Measurements from ENCODE around the gene DCP2.

GRCh38 chr5:113047234-113047633 lies 70.6 kb downstream of the DCP2 start:
- TF ChIP-seq CTCF (tag by site-specific recombination; IDR thresholded peaks at IDR 0.05) (no peak), TSHZ1 (tag by site-specific recombination; IDR thresholded peaks at IDR 0.05; ENCODE audit: borderline replicate concordance) (no peak), SETDB1 (IDR thresholded peaks at IDR 0.05; ENCODE audit: insufficient read length, low read length) (no peak), ZNF404 (tag by site-specific recombination; IDR thresholded peaks at IDR 0.05) (no peak), ELK4 (IDR thresholded peaks at IDR 0.05; ENCODE audit: borderline replicate concordance, low read depth, low read length) (no peak), ZNF138 (tag by site-specific recombination; IDR thresholded peaks at IDR 0.05; ENCODE audit: borderline replicate concordance) (no peak), ZNF792 (tag by site-specific recombination; IDR thresholded peaks at IDR 0.05) (no peak), YY1 (tag by site-specific recombination; IDR thresholded peaks at IDR 0.05) (no peak), ZNF580 (tag by site-specific recombination; IDR thresholded peaks at IDR 0.05) (no peak), KLF1 (tag by site-specific recombination; IDR thresholded peaks at IDR 0.05) (no peak), ZNF558 (tag by site-specific recombination; IDR thresholded peaks at IDR 0.05) (no peak), ZFP3 (tag by site-specific recombination; IDR thresholded peaks at IDR 0.05; ENCODE audit: low read depth) (no peak), SP2 (tag by site-specific recombination; IDR thresholded peaks at IDR 0.05) (no peak)

Data from HEK293 (cell line).